Non-pigmented ciliary epithelial cell (primary cell): ENCODE measurements around the gene NFATC4.
"Not testable (repeated sequence)": the region's sequence is repeated elsewhere in the genome, so short reads cannot be mapped to it uniquely, and the experiment has no call there.

Experiments
- DNase-seq: peaks from one replicate; pipeline ENCODE4 v3.0.0-alpha.2; 2010; ENCODE audit warnings: low read depth

Gene NFATC4

DNA sequence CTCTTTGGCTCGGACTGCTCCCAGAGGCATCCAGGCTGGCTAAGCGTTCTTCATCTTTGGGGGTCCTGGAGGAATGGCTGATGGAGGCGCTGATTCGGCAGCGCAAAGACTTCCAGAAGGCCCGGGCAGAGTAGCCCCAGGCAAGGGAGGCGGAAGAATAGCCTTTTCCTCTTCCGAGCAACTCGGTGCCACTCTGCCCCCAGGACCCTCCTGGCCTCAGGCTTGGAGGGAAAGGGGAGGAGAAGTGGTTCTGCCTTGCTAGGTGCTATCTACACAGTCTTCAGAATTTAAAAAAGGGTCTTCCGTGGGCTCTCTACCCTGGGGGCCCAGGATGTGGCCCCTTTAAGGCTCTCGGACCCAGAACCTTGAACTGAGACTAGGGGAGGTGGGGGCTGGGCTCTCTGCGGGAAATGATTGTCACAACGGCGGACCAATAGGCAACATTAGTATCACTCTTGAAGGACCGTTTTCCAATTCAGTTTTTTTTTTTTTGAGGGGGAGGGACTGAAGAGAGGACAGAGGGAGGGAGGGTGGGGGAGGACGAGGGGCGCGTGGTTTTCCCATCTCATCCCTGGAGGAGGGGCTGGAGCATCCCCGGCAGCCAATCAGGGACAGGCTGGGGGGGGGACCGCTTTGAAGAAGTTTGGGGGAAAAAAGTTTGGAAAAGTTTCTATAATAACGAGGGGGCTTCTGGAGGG lies at the start of gene NFATC4:
Gene NFATC4 (plus strand): TSS at position 671 of the 698 bp plus-strand sequence. CDS start 157 bp downstream, outside the sequence.
- peak; percentile 76 for DNase-seq

DNA sequence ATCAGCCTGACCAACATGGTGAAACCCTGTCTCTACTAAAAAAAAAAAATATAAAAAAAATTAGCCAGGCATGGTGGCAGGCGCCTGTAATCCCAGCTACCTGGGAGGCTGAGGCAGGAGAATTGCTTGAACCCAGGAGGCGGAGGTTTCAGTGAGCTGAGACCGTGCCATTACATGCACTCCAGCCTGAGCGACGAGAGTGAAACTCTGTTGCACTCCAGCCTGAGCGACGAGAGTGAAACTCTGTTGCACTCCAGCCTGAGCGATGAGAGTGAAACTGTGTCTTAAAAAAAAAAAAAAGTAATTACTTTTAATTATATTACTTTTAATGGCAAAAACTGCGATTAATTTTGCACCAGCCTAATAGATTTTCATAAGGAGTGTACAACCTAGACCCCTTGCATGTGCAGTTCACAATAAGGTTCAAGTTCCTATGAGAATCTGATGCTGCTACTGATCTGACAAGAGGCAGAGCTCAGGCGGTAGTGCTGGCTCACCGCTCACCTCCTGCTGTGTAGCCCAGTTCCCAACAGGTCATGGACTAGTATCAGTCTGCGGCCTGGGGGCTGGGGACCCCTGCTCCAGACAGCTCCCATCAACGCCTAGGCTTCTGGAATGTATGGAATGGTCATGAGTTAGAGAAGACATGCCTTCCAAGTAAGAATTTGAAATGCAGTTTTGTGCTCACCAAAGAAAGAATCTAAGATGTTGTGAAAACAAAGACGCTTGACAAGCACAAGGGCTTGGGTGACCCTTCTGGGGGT lies 46.6 kb upstream of the NFATC4 start:
- DNase-seq, result no peak

DNA sequence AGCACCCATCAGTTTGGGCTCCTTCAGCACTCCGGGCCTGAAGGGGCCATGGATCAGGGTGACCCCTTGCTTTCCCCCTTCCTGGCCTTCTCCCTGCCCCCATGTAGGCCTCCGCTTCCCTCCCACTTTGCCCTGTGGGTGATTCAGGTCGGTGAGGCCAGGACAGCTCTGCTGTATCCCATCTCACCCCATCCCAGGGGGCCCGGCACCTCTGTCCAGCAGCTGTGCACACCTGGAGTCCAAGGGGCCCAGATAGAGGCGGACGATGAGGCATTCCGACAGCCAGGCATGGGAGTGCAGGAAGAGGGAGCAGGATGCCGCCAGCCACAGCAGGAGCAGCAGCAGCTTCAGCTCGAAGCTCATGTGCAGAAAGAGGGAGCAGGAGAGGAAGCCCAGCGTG lies 45.3 kb upstream of the NFATC4 start:
- no peak for DNase-seq

DNA sequence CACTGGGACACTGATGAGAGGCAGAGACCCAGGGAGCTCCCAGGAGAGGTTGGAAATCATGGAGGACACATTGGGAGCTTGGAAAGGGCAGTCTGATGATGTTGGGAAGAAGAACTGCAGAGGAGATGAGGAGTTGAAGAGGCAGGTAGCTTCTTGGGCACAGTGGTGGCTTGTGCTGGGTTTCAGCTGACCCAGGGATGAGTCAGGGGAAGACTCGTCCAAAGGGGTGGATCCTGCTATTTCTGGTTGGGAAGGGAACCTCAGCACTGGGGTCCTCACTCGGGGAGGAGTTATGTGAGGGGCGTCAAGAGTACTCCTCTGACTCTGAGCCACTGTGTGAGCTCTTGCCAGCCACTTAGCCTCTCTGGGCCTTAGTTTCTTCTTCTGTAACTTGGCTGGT lies 44.6 kb upstream of the NFATC4 start:
- DNase-seq, result no peak

DNA sequence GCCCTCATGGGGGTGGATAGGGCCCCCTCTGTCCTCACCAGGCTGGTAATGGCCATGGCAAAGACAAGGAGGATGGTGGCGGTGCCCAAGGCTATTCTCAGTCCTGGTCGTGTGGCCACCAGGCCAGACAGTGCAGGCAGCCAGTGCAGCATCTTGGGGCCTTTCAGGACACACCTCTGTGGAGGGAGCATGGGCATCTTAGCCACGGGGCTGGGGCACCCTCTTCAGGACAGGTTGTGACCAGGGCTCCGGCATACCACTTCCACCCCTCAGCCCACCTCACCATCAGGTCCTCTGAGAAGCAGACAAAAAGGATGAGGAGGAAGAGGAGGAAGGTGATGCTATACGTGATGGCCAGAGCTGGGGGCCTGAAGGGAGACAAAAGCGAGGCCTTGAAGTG lies 44.0 kb upstream of the NFATC4 start:
- DNase-seq, result no peak

DNA sequence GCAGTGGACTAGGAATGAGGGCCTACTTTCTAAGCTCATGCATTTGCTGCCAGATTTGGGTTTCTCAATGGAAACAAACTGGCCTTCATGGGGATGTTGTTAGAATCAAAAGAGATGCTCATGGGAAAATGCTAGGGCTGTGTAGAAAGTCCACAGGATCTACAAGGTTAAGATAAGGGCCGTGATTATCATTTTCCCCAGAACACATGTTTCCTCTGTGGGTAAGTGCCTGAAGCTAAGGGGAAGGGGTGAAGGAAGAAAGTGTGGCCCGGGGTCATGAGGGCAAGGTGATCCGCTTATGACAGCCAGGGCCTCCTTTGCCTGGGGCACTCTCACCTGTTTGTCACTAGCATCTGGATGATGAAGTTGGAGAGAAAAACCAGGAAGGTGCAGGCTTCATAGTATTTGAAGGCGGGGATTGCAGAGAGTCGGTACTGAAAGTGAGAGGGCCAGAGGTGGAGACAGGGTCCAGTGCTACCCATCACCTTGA lies 42.9 kb upstream of the NFATC4 start:
- no peak for DNase-seq

DNA sequence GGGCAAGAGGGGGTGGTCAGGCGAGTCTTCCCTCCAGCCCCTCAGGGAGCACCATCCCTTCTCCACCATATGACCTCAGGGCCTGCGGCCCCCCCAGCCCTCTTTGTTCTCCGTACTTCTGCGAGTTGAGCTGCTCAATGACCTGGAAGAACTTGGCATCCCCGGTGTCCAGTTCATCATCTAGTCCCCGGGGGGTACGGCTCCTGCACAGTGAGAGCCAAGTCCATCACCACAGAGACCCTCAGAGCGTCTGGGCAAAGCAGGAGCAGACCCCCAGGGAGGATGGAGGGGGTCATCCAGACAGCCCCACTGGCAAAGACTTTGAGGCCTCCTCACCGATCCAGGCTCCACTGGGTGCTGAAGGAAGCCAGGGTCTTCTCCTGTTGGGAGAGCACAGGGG lies 42.0 kb upstream of the NFATC4 start:
- DNase-seq, result no peak

DNA sequence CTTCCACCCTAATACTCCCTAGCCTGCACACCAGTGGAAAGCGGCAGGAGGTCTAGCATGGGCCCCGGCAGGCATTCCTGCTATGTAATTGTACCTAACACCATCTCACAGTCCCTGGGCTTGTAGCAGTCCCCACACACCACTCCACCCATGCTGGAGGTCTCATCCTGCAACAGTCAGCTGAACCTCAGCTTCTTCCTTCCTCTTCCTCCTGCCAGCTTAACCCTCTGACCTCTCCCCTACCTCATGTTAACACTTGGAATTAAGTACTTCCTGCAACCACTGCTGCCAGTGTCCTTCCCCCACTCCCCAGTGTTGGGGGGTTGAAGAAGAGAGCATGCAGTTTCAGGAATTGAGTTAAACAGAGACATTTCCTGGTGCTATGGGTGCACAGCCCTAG lies 40.7 kb upstream of the NFATC4 start:
- DNase-seq, result no peak

DNA sequence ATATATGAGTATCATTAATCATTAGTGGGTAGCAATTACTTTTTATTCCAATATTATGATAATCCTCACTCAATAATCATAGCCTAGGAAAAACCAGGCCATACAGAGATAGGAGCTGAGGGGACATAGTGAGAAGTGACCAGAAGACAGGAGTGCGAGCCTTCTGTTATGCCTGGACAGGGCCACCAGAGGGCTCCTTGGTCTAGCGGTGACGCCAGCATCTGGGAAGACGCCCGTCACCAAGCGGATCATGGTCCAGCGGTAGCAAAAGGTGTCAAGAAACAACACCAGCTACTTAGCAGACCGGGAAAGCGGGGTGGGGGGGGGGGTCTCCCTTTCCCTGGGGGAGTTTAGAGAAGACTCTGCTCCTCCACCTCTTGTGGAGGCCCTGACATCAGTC lies 40.1 kb upstream of the NFATC4 start:
- not testable (repeated sequence) for DNase-seq

DNA sequence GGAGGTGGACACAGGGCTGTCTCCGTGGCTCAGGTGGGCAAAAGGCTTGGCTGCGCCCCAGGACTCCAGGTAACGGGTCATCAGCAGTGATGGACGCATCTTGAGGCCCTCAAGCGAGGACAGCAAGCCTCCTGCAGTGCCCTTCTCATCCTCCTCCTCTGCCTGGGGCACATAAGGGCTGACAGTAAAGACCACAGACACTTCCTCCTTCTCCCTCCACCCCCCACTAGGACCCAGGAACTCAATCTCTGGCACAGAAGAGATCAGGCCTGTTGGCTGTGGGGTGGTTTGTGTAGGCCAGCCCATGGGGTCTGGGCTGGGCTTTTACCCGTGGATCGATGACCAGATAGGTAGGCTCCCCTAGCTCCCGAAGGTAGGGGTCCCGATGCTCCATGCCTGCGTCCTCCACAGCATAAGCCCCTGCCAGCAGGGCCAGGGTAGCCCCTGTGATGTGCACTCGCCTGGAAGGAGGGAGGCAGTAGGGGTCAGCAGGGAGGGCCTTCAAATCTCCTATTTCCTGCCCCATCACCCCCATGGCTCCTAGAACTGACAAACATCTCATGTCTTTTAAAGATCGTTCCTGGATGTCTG lies 38.8 kb upstream of the NFATC4 start:
- DNase-seq, result no peak

DNA sequence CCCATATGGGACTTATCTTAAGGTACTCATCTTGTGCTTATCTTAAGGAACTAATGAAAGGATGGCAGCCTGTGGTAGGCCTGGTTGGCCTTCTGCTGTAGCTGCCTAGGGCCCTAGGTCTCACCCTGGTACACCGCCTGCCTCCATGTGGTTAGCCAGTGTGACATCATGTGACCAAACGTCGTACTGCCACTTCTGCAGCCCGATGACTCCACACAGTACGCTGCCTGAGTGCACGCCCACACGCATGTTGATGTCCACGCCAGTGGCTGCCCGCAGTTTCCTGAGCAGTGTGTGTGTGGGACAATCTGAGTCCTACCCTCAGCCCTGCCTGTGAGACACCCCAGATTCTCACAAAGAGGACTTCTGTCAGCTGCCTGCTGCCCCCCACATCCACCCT lies 38.2 kb upstream of the NFATC4 start:
- DNase-seq, result no peak

DNA sequence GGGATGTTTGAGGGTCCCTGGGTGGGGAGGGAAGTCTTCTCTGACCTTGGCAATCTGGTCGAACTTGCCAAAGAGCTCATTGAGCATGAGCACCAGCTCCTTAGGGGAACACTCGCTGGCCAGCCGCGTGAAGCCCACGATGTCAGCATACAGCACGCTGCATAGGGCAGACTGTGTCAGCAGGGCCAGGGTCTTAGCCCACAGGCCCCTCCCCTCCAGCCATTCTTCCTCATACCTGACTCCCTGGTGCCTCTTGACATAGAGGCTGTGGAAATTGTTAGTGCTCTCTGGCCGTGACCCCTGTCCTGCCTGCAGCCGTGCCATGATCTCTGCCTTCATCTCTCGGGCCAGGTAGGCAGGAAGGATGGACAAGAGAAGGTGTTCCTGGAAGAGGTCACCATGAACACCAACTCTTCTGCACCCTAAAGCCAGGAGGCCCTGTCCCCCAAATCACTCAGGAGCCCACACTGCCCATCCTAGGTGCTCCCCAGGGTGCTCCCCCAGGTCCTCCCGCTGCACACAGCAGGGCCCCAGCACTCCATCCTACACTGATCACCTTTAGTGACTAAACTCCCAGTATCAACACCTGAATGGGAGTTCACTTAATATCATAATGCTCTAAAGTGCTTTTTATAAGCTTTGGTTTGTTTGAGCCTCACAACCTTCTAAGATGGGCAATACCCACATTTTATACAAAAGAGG lies 36.9 kb upstream of the NFATC4 start:
- no peak for DNase-seq

DNA sequence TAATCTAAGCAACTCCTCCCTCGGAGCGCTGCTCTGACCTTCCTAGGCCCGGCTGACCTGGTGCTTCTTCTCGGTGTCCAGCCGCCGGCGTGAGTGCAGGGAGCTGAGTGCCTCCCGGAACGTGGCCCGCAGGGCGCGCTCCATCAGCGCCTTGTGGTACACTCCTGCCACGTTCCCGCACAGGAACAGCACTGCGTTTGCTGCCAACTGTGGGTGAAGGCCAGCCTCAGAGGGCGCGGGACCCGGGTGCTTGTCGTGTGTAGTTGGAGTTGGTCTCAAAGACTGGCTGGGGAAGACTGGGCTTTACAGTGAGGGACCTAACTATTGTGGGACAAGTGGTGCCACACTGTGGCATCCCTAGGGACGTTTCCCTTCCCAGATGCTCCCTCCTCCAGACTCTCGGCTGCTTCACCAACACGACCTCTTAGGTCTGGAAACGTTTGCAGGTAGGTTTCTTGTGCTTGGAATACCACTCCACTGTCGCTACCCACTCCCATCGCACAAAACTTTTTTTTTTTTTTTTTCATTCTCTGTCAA lies 36.2 kb upstream of the NFATC4 start:
- no peak for DNase-seq

DNA sequence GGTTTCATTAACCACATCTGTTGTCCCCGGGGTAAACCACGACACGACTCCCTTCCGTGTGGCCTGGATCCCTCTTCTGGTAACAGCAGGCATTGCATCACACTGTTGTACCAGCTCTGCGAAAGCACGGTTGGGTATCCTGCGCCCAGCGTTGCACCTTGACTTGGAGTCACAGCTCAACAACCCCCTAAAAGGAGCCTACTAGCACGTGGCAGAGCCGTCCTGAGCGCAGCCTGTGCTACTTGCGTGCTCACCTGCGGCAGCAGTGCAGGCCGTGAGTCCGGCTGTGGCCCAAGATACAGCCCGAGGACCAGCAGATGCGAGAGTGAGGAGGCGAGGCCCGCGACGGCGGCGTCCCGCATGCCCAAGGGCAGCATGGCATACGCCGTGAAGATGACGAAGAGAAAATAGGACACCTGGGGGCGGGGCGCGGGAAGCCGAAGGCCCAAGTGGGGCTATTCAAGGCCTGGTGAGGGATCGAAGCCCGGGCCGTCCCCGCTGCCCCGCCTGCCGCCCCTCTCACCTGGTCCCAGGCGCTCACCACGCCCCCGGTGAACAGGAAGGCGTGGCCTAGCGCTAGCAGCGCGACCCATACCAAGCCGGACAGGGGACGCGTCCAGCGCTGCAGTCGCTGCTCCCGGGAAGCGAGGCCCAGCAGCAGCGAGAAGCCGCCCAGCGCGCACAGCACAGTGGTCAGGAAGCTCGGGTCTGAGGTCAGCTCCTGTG lies 35.6 kb upstream of the NFATC4 start:
- DNase-seq, result no peak

DNA sequence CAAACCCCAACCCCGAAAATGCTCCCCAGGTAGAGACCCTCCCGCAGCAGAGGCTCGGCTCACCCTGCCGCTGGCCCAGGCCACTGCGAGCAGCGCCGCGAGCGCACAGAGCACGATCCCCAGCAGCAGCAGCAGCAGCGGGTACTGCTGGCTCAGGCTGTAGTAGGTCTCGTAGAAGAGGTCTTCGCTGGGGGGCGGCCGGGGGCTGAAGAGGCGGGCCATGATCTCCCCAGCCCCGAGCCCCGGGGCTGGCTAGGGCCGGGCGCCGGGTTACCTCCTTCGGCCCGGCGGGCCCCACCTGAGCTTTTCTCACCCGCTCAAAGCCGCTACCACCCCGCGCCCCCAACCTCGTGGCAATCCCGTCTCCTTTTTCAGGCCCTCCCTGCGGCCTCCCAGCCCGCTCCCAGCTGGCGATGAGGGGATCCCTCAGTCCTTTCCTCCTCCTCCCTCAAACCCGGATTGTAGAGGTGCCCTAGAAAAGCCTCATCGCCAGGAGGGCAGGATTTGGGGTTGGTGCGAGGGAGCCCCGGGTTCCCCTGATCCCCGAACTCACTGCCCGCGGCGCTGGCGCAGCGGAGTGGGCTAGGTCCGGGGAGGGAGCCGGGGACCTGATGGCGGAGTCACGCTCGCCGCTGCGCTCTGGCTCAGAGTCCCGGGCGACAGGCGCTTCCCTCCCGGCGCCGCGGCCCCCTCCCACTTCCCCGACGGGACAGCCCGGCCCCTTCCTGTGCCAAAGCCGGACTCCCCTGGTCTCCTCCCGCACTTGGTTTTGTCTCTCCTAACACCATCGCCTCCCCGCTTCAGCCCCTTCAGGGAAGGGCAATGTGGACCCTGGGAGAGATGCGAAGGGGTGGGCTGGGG lies 33.3 kb upstream of the NFATC4 start, which contains the start of gene ADCY4:
Gene ADCY4 (minus strand): TSS at position 641 of the 861 bp plus-strand sequence. CDS start 419 bp downstream, at position 222.
- no peak for DNase-seq

DNA sequence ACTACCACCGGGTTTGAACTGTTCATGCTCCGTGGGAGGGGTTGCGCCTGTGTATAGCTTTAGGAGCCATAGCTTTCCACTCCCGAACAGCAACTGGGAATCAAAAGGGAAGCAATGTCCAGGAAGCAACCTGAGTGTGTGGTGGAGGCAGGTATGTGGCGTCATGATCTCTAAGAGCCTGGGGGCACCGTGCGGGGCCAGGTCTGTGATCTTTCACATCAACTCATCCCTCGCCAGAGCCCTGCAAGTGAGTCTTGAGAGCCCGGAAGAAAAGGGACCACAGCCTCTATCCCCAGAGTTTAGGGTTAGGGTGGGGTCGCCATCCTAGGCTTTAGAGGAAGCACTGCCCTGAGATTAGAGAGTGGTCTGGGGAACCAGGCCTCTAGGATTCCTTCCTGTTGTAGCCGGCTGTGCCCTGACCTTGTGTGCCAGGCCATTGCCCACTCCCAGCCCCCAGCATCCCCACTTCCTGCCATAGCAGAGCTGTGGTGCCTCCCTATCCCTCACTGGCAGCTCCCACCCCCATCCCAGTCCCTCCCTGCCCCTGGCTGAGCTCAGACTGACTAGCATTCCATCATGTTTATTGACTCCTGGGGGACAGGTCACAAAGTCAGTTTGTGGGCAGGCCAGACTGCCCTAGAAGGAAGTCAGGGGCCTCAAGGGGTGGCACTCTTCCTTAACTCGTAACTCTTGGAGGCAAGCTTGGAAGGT lies 32.4 kb upstream of the NFATC4 start:
- DNase-seq, result no peak

DNA sequence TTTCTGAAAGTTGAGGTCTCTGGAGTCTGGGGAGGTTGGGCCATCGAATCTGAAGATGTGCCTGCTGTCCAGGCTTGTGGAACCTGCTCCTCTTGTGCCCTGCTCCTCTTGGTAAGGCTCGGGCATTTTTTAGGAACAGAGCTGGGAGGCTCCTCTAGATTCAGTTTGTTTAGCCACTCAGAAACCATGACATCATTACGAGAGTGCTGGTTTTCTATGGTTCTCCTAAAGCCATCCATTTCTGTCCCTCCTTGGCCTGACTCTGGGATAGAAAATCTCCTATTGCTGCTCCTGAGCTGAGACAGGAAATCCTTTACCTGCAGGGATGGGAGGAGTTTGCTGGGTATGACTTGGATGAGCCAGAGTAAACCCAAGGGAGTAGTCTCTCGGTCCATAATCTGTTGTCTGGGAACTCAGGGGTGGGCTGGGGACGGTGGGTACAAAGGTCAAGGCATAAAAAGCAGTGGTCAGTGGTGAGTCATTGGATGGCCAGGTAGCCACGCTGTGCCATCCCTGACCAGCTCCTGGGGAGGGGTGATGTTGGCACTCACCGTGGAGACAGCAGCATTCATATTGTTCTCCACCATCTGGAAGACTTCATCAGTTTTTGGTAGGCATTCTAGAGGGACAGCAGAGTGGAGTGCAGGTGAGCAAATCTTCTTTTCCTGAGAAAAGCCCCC lies 30.7 kb upstream of the NFATC4 start:
- DNase-seq, result no peak

DNA sequence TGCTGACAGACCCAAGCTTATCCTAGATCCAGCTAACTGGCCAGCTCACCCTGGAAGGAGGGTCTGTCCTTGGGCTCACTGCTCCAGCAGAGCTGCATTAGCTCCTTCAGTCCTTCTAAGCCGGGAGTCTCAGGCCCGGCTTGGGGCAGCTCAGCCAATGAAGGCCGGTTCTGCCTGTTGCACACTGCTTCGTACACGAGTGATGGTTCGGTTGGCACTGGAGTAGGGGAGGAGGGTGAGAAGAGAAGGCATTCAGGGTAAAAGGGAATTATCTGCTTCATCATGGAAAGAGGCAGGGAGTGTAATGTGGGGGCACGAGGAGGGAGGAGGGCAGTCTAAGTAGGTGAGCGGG lies 30.2 kb upstream of the NFATC4 start:
- no peak for DNase-seq

DNA sequence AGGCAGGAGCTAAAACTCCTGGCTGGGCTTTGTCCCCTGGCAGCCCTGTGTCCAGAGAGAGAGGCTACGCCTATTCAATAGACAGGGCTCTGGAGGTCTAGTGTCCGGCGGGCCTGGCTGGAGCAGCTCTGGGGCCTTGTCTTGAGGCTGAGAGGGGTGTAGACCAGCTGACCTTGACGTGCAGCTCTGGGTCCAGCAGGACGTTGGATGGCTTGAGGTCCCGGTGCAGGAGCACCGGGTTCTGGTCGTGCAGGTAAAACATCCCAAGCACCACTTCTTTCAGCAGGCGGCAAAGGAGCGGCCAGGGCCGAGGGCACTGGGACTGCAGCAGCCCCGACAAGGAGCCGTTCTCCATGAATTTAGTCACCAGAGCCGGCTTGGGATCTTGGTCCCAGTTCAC lies 29.1 kb upstream of the NFATC4 start:
- DNase-seq, result no peak
